ENCODE measurements around the gene CCM2.

Gene CCM2

GRCh38 chr7:44965937-44966730 lies 33.9 kb upstream of the CCM2 start:
- TF ChIP-seq SIN3A (IDR thresholded peaks at IDR 0.05; ENCODE audit: borderline replicate concordance, insufficient read depth, low read length) (no peak), POLR2AphosphoS5 (IDR thresholded peaks at IDR 0.05; ENCODE audit: low read depth, low read length) (no peak), TAF1 (IDR thresholded peaks at IDR 0.05; ENCODE audit: borderline replicate concordance, insufficient read depth, low read length) (no peak), REST (IDR thresholded peaks at IDR 0.05; ENCODE audit: insufficient read depth in 1 of 2, low read depth in 2 of 2, low read length in 2 of 2) (no peak), FOXP2 (optimal IDR thresholded peaks at IDR 0.05; ENCODE audit: borderline replicate concordance, extremely low read depth, extremely low read length, insufficient read depth) (no peak)

GRCh38 chr7:44966731-44967538 lies 33.1 kb upstream of the CCM2 start:
- TF ChIP-seq FOXP2 (optimal IDR thresholded peaks at IDR 0.05; ENCODE audit: borderline replicate concordance, extremely low read depth, extremely low read length, insufficient read depth), result no peak
- no peak for TF ChIP-seq TAF1 (IDR thresholded peaks at IDR 0.05; ENCODE audit: borderline replicate concordance, insufficient read depth, low read length)
- TF ChIP-seq REST (IDR thresholded peaks at IDR 0.05; ENCODE audit: insufficient read depth in 1 of 2, low read depth in 2 of 2, low read length in 2 of 2), result no peak
- no peak for TF ChIP-seq SIN3A (IDR thresholded peaks at IDR 0.05; ENCODE audit: borderline replicate concordance, insufficient read depth, low read length)
- no peak for TF ChIP-seq POLR2AphosphoS5 (IDR thresholded peaks at IDR 0.05; ENCODE audit: low read depth, low read length)

- TF ChIP-seq FOXP2 (optimal IDR thresholded peaks at IDR 0.05; ENCODE audit: borderline replicate concordance, extremely low read depth, extremely low read length, insufficient read depth), result peak; percentile 20
- no peak for TF ChIP-seq SIN3A (IDR thresholded peaks at IDR 0.05; ENCODE audit: borderline replicate concordance, insufficient read depth, low read length)
Measured at GRCh38 chr7:44967571-44968446, 32.2 kb upstream of the CCM2 start.

- TF ChIP-seq REST (IDR thresholded peaks at IDR 0.05; ENCODE audit: insufficient read depth in 1 of 2, low read depth in 2 of 2, low read length in 2 of 2), result no peak
Measured at GRCh38 chr7:44969049-44969700, 30.8 kb upstream of the CCM2 start.

All from PFSK-1 (cell line).